GM21723 (cell line): ENCODE results near the gene STMND1.
"Not testable (repeated sequence)": the region's sequence is repeated elsewhere in the genome, so short reads cannot be mapped to it uniquely, and the experiment has no call there.

Experiments used
- ATAC-seq: cut with Tn5 transposase; IDR thresholded peaks from one replicate; pipeline ENCODE4 v1.9.1; 2021; ENCODE audit warnings: mild to moderate bottlenecking, moderate library complexity; ENCODE audit not compliant: unreplicated experiment

The STMND1 gene

GRCh38 chr6:17101422-17102257 lies at the start of gene STMND1:
TSS of gene STMND1 (plus strand) at chr6:17102050. CDS start at chr6:17102258, 208 bp downstream.
- ATAC-seq: no peak

DNA sequence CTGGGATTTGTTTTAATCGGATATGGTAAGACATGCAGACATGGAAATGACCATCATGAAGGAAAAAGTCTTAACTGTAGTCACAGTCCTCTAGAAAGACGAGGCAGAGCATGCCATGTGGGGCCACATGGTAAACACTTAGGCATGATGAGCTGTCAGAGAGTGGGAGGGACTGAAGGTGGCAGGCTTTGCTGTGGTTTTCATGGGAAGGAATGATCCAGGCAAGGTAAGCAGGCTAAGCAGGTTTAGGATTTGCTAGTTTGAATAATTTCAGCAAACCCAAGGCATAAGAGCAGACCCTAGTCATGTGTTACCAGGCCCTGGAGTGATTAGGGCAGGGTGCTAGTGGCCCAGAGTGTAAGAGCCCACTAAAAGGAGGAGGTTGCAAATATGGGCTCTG lies 47.2 kb upstream of the STMND1 start:
- no peak for ATAC-seq

DNA sequence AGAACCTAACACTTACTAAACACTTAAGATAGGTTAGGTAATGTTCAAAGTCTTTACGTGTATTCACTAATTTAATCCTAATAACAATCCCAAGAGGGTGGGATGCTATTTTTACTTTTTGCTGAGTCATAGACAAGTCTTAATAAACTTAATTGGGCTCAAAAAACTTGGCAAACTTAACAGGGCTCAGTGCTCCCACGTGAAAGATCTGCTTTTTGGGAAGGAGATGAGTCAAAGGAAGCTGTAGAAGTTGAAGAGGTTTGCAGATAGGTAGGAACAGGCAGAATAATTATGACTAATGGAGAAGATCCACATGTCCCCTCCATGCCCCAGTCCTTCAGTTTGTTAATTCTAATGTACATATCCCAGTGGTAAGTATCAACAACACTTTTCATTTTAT lies 44.5 kb upstream of the STMND1 start:
- no peak for ATAC-seq

DNA sequence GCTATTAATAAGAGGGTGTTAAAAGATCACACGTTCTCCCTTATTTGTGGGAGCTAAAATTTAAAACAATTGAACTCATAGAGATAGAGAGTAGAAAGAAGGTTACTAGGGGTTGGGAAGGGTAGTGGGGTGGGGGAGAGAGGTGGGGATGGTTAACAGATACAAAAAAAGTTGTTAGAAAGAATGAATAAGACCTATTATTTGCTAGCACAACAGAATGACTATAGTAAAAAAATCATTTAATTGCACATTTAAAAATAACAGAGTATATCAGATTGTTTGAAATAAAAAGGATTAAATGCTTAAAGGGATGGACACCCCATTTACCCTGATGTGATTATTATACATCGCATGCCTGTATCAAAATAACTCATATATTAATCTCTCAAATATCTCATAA lies 43.3 kb upstream of the STMND1 start:
- ATAC-seq: no peak

- no peak for ATAC-seq
These were observed 42.8 kb upstream of the STMND1 start for GRCh38 chr6:17059022-17059421.

DNA sequence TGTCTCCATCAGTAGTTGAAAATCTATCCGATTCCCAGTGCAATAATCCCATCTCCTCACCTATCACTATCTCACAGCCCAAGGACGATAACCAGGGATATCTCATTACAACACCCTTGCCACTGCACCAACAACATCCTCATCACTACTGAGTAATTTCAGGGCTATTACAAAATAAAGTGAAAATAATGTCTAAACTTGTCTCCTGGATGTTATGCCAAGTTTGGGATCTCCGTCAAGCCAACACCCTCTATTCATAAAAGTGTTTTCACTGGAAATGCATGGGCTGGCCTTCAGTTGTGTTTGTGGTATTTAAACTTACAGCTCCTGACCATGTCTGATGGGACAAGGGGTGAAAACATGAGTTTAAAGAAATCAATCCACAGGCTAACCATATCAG lies 42.0 kb upstream of the STMND1 start:
- ATAC-seq: no peak

GRCh38 chr6:17061097-17061496 lies 40.8 kb upstream of the STMND1 start:
- no peak for ATAC-seq

DNA sequence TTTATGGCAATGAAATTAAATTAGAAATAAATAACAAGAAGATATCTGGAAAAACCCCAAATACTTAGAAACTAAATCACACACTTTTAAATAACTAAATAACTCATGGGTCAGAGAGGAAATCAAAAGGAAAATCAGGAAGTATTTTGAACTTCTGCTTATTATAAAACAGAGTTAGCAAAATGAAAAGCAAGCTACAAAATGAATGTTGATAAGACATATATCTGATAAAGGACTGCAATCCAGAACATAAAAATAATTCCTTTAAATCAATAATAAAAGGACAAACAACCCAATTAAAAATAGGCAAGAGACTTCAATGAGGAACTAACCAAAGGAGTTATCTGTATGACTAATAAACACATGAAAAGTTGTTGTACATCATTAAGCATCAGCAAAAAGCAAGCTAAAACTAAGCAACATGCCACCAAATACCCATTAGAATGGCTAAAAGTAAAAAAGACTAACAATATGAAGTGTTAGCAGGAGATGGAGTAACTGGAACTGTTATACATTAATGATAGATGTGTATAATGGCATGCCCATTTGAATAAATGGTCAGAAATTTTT lies 38.9 kb upstream of the STMND1 start:
- no peak for ATAC-seq

DNA sequence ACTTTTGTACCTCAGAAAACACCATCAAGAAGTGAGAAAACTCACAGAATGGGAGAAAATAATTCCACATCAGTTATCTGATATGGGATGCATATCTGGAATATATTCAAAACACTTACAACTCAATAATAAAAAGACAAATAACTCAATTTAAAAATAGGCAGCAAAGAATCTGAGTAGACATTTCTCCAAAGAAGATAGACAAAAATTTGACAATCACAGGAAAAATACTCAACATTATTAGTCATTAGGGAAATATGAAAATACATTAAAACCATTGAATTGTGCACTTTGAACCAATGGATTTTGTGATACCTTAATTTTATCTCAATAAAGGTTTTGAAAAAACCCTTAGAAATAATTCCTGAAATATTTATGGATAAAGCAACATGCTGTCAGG lies 36.9 kb upstream of the STMND1 start:
- no peak for ATAC-seq

GRCh38 chr6:17066610-17067009 lies 35.2 kb upstream of the STMND1 start:
- no peak for ATAC-seq

DNA sequence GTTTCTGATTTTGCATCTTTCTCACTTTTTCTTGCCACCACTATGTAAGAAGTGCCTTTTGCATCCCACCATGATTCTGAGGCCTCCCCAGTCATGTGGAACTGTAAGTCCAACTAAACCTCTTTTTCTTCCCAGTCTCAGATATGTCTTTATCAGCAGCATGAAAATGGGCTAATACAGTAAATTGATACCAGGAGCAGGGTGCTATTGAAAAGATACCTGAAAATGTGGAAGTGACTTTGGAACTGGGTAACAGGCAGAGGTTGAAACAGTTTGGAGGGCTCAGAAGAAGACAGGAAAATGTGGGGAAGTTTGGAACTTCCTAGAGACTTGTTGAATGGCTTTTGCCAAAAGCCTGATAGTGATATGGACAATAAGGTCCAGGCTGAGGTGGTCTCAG lies 32.9 kb upstream of the STMND1 start:
- ATAC-seq: not testable (repeated sequence)

- not testable (repeated sequence) for ATAC-seq
These were observed 31.4 kb upstream of the STMND1 start for GRCh38 chr6:17070400-17070799.

DNA sequence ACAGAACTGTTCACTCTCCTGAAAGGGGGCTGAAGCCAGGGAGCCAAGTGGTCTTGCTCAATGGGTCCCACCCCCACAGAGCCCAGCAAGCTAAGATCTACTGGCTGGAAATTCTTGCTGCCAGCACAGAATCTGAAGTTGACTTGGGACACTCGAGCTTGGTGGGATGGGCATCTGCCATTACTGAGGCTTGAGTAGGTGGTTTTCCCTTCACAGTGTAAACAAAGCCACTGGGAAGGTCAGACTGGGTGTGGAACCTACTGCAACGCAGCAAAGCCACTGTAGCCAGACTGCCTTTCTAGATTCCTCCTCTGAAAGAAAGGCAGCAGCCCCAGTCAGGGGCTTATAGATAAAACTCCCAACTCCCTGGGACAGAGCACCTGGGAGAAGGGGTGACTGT lies 28.3 kb upstream of the STMND1 start:
- not testable (repeated sequence) for ATAC-seq

DNA sequence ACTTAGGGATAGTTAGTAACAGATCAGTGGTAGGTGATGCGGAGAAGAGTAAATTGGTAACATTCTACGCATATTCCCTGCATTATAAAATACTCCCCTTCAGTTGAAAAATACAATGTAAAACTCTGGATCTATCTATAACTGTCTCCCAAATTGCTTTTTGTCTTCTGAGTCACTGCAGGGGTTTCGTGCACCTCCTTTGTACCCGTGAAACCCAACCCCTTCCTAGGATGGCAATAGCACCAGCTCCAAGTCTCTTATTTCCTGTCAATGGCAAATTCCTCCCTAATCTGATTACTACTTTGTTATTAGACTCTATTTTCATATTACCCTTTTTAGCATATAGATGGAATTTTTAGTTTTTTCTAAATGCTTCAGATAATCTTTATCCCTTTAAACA lies 20.6 kb upstream of the STMND1 start:
- no peak for ATAC-seq

GRCh38 chr6:17081860-17082508 lies 19.9 kb upstream of the STMND1 start:
- ATAC-seq: no peak

DNA sequence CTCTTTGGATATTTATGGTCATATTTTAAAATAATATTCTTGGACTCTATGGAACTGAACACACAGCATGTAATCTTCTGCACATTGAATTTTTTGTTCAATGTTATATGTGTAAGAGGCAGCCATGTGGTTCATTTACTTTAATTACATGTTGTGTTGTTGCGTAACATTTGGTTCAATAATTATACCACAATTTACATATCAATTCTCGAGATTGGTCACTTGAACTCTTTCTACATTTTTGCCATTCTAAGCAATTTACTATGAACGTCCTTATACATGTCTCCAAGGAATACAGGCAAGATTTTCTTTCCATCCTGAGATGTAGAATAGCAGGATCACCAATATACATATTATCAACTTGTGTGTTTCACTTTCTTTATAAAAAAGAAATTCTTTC lies 18.5 kb upstream of the STMND1 start:
- no peak for ATAC-seq

DNA sequence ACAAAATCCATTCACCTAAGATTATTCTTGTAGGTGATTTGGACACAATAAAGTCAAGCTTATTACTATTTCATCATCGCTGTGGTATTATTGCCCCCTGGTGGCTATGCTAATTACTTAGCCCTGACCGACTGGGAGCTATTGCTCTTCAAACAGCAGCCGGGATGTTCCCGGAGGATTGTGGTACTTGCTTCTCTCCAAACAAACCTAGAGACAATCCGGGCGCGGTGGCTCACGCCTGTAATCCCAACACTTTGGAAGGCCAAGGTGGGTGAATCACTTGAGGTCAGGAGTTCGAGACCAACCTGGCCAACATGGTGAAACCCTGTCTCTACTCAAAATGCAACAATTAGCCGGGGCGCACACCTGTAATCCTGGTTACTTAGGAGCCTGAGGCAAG lies 15.4 kb upstream of the STMND1 start:
- no peak for ATAC-seq

- ATAC-seq: no peak
These were observed 13.7 kb upstream of the STMND1 start for GRCh38 chr6:17088091-17088611.

DNA sequence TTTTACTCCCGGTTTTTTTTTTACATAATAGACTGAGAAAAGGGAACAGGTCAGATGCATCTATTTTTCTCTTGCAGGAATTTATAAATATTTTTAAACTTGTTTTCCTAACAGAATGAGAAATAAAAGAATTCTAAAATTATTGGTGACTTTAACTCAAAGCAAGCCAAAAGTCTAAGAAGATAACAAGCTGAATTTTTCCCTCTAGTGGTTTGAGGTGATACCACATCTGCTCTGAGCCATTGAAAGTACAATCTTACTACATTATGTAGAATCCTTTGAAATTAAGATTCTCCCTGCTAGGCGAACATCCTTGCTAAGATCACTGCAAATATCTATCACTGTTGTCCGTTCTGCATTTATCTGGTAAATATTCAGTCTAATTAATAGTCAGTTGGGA lies 10.7 kb upstream of the STMND1 start:
- no peak for ATAC-seq

GRCh38 chr6:17093686-17094085 lies 8.2 kb upstream of the STMND1 start:
- ATAC-seq: no peak

GRCh38 chr6:17096096-17096495 lies 5.8 kb upstream of the STMND1 start:
- no peak for ATAC-seq

DNA sequence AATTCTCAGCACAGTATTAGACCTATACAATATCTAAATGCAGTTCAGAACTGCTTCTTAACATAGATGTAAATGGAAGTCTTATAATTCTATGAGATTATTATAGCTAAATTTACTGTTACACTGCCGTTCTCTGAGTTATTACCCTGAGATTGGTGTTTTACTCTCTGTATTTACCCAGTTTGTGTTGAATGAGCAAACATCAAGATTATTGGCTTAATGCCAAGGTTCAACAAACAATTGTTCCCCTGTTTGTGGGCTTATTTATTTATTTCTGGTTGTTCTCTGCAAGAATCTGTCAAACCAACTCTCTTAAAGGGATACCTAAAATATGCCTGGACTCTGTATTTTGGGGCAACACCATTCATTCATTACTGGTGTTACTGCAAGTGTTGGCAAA lies 5.2 kb upstream of the STMND1 start:
- no peak for ATAC-seq
